Measurements from ENCODE around the gene REEP1.

REEP1 gene

GRCh38 chr2:86185517-86186212, 151.8 kb downstream of the REEP1 start:
- no peak for DNase-seq

- no peak for DNase-seq
These were observed 160.8 kb downstream of the REEP1 start for GRCh38 chr2:86176597-86176996.

GRCh38 chr2:86175828-86176227, 161.6 kb downstream of the REEP1 start:
- DNase-seq, result no peak

- no peak for DNase-seq
These were observed 163.0 kb downstream of the REEP1 start for GRCh38 chr2:86174445-86174844.

- DNase-seq, result no peak
These were observed 164.8 kb downstream of the REEP1 start for GRCh38 chr2:86172610-86173009.

- no peak for DNase-seq
These were observed 166.1 kb downstream of the REEP1 start for GRCh38 chr2:86171295-86171694.

- DNase-seq, result no peak
These were observed 167.0 kb downstream of the REEP1 start for GRCh38 chr2:86170449-86170848.
